CD4-positive, alpha-beta T cell (primary cell): ENCODE measurements around the gene BMPR1A. TPM values are rescaled to one million over a fixed set of nuclear protein-coding genes. Genes with fewer than 3 reads are reported as not detected.

Experiments used
- ATAC-seq: fragments of 200-7000 bp; cut with Tn5 transposase; one replicate; pipeline ENCODE4 v1.10.0; 2022; ENCODE audit warnings: mild to moderate bottlenecking; ENCODE audit not compliant: poor library complexity
- CTCF ChIA-PET: fragments of 350-600 bp; sonication (Branson Sonifier 250); formaldehyde crosslinking; loops from one replicate; lab custom pipeline; 2021; ENCODE audit warnings: antibody characterized with exemption, inconsistent platforms; lab: Charles Lee
- POLR2A ChIA-PET: fragments of 350-600 bp; sonication (Branson Sonifier 250); formaldehyde crosslinking; loops from one replicate; lab custom pipeline; 2021; ENCODE audit warnings: antibody characterized with exemption, inconsistent platforms; lab: Charles Lee
- DNase-seq, 14 experiments: peaks; one replicate each; pipeline ENCODE4 v3.0.0-alpha.2; 2013 to 2020; ENCODE audit warnings: mixed read lengths in 2 of 14
- H3K27ac ChIP-seq, 2 donors: one replicate each; pipeline versions ENCODE4 v1.5.1 to v1.7.0; 2013; ENCODE audit warnings: low read length in 2 of 2, low read depth in 1 of 2, mild to moderate bottlenecking in 1 of 2
- H3K27me3 ChIP-seq, 2 experiments: 1 replicate in 1 of 2; 2 replicates in 1 of 2; pipeline versions ENCODE4 v1.6.1 to v1.7.0; 2013; ENCODE audit warnings: low read length in 2 of 2, control low read depth in 1 of 2, mild to moderate bottlenecking in 1 of 2, moderate library complexity in 1 of 2; ENCODE audit not compliant: insufficient read depth in 2 of 2, control insufficient read depth in 1 of 2
- H3K36me3 ChIP-seq: one replicate; pipeline ENCODE4 v1.6.1; 2013; ENCODE audit warnings: low read length, control low read depth; ENCODE audit not compliant: insufficient read depth
- H3K4me1 ChIP-seq: one replicate; pipeline ENCODE4 v1.6.1; 2013; ENCODE audit warnings: low read length, control low read depth; ENCODE audit not compliant: insufficient read depth
- H3K4me3 ChIP-seq: one replicate; pipeline ENCODE4 v1.5.1; 2013; ENCODE audit warnings: mild to moderate bottlenecking, low read length, moderate library complexity
- H3K9me3 ChIP-seq, 2 experiments: 1 replicate in 1 of 2; 2 replicates in 1 of 2; pipeline versions ENCODE4 v1.6.1 to v1.7.0; 2013; ENCODE audit warnings: low read length in 2 of 2, mild to moderate bottlenecking in 2 of 2, control low read depth in 1 of 2, moderate library complexity in 1 of 2; ENCODE audit not compliant: control insufficient read depth in 1 of 2, insufficient read depth in 1 of 2
- H3K27ac Mint-ChIP-seq: one replicate; pipeline ENCODE4 v1.8.0; 2020; ENCODE audit warnings: mixed read lengths
- H3K27me3 Mint-ChIP-seq: one replicate; pipeline ENCODE4 v1.8.0; 2021; ENCODE audit warnings: mixed read lengths
- H3K36me3 Mint-ChIP-seq: one replicate; pipeline ENCODE4 v1.8.0; 2021; ENCODE audit warnings: low read depth, mixed read lengths
- H3K4me1 Mint-ChIP-seq: one replicate; pipeline ENCODE4 v1.8.0; 2021; ENCODE audit warnings: low read depth, mixed read lengths
- H3K4me3 Mint-ChIP-seq: one replicate; pipeline ENCODE4 v1.8.0; 2020; ENCODE audit warnings: mild to moderate bottlenecking, mixed read lengths
- H3K9me3 Mint-ChIP-seq: one replicate; pipeline ENCODE4 v1.8.0; 2020; ENCODE audit warnings: mixed read lengths
- CTCF ChIP-seq: fragments of 200-600 bp; IDR thresholded peaks from one replicate; pipeline ENCODE4 v1.8.0; 2022; ENCODE audit warnings: antibody characterized with exemption, mild to moderate bottlenecking
- intact Hi-C, 2 experiments: fragments of 100-400 bp; cut with DNase I in 1 of 2; cut with micrococcal nuclease in 1 of 2; formaldehyde crosslinking; loops; one replicate each; pipeline versions ENCODE4 v1.15.1 to v1.9.0; 2023 to 2025; cut with DNase I, micrococcal nuclease
- total RNA-seq, 174 experiments: library from RNA in 2 of 174; stranded (reverse) in 2 of 174; gene quantifications; one replicate each; pipeline ENCODE4 v1.2.3 and lab custom pipeline; 2021 to 2026

Gene BMPR1A
- total RNA-seq, 2 experiments from 2014 or later = 1.9 to 2.6 TPM

GRCh38 chr10:86960003-86960862 is 203.8 kb downstream of the BMPR1A start:
- Histone ChIP-seq H3K27ac (no peak overlapping the region), H3K36me3 (no peaks in the 10 kb centered on the region), H3K27me3 (no peaks in the 10 kb centered on the region), H3K9me3 (no peaks in the 10 kb centered on the region), H3K4me1 (peaks cover 41% of the 10 kb centered on the region), H3K4me3 (no peak overlapping the region)
- Mint-ChIP-seq H3K4me1 (peaks cover 4% of the 10 kb centered on the region), H3K9me3 (no peaks in the 10 kb centered on the region), H3K27ac (no peak overlapping the region), H3K27me3 (peaks cover 3% of the 10 kb centered on the region), H3K4me3 (no peak overlapping the region), H3K36me3 (no peaks in the 10 kb centered on the region)
- ChIA-PET CTCF (interaction anchor here (0.9 to 1.5 kb wide), 4 partner anchors 10 to 132 kb away, joined by 3 to 8 read pairs (median 6); no protein-coding TSS in a partner anchor), POLR2A (no interaction called here)
- peak in 5 of 14 experiments; percentile 32 to 77 (median 61) for DNase-seq
- intact Hi-C loops = loop anchor here (10.0 kb wide), 2 partner anchors 275 to 555 kb away; no protein-coding TSS in a partner anchor
- TF ChIP-seq CTCF = no peak
- peak; percentile 91 for ATAC-seq

GRCh38 chr10:86960863-86961434 is 204.5 kb downstream of the BMPR1A start:
- ChIA-PET POLR2A (no interaction called here), CTCF (interaction anchor here (0.9 to 1.5 kb wide), 4 partner anchors 9 to 132 kb away, joined by 3 to 8 read pairs (median 6); no protein-coding TSS in a partner anchor)
- no peaks in the 10 kb centered on the region for H3K9me3 Mint-ChIP-seq
- no peaks in the 10 kb centered on the region for H3K27me3 ChIP-seq
- H3K36me3 ChIP-seq = no peaks in the 10 kb centered on the region
- ATAC-seq = no peak
- no peak overlapping the region for H3K27ac Mint-ChIP-seq
- peaks cover 38% of the 10 kb centered on the region for H3K4me1 ChIP-seq
- no peaks in the 10 kb centered on the region for H3K36me3 Mint-ChIP-seq
- DNase-seq = peak in 3 of 14 experiments; percentile 1 to 11 (median 8)
- H3K27ac ChIP-seq = no peak overlapping the region
- intact Hi-C loops = loop anchor here (10.0 kb wide), 2 partner anchors 276 to 556 kb away; no protein-coding TSS in a partner anchor
- H3K4me1 Mint-ChIP-seq = peaks cover 9% of the 10 kb centered on the region
- H3K27me3 Mint-ChIP-seq = peaks cover 3% of the 10 kb centered on the region
- no peak overlapping the region for H3K4me3 ChIP-seq
- TF ChIP-seq CTCF = no peak
- H3K9me3 ChIP-seq = no peaks in the 10 kb centered on the region
- no peak overlapping the region for H3K4me3 Mint-ChIP-seq

- no peak for TF ChIP-seq CTCF
- peaks cover 39% of the 10 kb centered on the region for H3K4me1 ChIP-seq
- H3K9me3 ChIP-seq = no peaks in the 10 kb centered on the region
- ATAC-seq = no peak
- Mint-ChIP-seq H3K9me3 (no peaks in the 10 kb centered on the region), H3K27me3 (peaks cover 3% of the 10 kb centered on the region), H3K27ac (no peak overlapping the region), H3K4me1 (peaks cover 16% of the 10 kb centered on the region), H3K4me3 (no peak overlapping the region), H3K36me3 (no peaks in the 10 kb centered on the region)
- no peaks in the 10 kb centered on the region for H3K27me3 ChIP-seq
- CTCF ChIA-PET = no interaction called here
- POLR2A ChIA-PET = no interaction called here
- no peaks in the 10 kb centered on the region for H3K36me3 ChIP-seq
- intact Hi-C loops = loop anchor here (10.0 kb wide), 2 partner anchors 277 to 557 kb away; no protein-coding TSS in a partner anchor
- H3K27ac ChIP-seq = no peak overlapping the region
- no peak overlapping the region for H3K4me3 ChIP-seq
- DNase-seq = peak in 1 of 14 experiments; percentile 42
These were observed 205.2 kb downstream of the BMPR1A start for GRCh38 chr10:86961481-86962091.
